Uterus (tissue), 2 donors: ENCODE measurements around the gene ATF2.

Experiments
- CTCF ChIP-seq, 4 experiments: fragments of 200-600 bp in 2 of 4; fragments of 450-650 bp in 2 of 4; sonication (generic) in 2 of 4; IDR thresholded peaks; one replicate each; pipeline ENCODE4 v1.5.1; 2016 to 2019; ENCODE audit warnings: antibody characterized with exemption in 4 of 4, mild to moderate bottlenecking in 2 of 4, moderate library complexity in 1 of 4
- POLR2A ChIP-seq, 2 donors: fragments of 450-650 bp; IDR thresholded peaks; one replicate each; pipeline ENCODE4 v1.6.1; 2016; ENCODE audit warnings: antibody characterized with exemption in 2 of 2, mild to moderate bottlenecking in 1 of 2, moderate library complexity in 1 of 2

- TF ChIP-seq POLR2A (IDR thresholded peaks at IDR 0.05) (no peak), CTCF (IDR thresholded peaks at IDR 0.05) (no peak)
Measured at GRCh38 chr2:175206866-175207265, 38.9 kb upstream of the ATF2 start.
